8988T (cell line): ENCODE measurements around the gene CGNL1.

ENCODE experiments used
- DNase-seq: peaks from one replicate; pipeline ENCODE4 v3.0.0; 2011

The CGNL1 gene

DNA sequence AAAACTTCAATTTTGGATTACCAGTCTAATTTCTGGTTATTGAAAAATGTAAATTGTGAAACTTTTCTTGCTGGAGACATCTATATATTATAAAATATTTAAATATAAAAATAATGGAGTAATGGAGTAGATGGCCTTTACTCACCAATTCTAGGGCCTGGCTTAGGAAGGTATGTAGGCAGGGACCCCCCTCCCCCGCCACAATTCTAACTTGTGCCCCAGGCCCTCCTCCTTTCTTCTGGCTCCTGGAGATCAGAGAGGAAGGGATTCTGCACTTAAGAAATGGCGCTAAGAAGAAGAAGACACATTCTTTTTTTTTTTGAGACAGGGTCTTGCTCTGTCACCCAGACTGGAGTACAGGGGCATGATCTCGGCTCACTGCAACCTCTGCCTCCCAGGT, 49.5 kb downstream of the CGNL1 start:
- no peak for DNase-seq

DNA sequence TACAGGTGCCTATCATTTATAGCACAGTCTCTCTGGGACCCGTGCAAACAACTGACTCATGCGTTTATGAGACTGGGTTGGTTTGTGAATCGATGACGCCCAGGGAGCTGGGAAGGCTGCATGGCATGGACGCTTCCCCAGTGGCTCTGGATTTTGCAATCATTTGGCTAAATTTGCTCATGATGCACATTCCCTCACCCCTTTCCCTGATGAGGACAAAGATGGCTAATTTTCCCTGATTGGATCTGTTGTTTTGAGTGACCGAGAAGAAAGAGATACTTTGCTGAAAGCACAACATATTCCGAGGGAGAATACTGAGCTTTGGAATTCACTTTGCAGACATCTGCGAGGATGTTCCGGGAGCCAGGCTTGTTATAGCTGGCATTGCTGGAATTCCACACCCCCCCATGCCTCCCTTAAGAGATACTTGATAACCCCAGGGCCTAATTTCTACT, 51.1 kb downstream of the CGNL1 start:
- no peak for DNase-seq

DNA sequence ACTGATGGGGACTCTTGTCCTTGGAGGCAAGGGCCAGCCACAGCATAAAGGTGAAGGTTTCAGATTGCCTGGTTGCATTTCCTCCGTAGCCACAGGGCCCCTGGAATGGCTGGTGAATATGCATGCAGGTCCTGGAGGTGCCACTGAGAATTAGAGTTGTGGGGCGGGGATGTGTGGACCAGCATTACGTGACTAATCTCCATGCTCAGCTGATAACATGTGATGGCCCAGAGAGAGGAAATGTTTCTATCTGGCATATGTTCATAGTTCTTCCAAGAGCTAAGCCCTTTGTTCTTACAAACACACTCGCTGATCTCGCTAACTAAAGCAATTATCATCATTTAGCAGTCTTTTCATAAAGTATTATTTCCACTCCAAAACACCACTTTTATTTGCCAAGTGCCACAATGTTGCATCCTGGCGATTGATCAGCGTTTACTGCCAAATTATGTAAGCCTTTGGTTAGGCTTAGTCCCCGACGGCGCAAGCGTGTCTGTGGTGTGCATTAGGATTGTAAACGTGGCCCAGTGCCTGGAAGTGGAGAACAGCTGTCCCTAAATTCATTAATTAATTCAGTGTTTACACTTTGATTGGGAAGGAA, 55.9 kb downstream of the CGNL1 start:
- no peak for DNase-seq

DNA sequence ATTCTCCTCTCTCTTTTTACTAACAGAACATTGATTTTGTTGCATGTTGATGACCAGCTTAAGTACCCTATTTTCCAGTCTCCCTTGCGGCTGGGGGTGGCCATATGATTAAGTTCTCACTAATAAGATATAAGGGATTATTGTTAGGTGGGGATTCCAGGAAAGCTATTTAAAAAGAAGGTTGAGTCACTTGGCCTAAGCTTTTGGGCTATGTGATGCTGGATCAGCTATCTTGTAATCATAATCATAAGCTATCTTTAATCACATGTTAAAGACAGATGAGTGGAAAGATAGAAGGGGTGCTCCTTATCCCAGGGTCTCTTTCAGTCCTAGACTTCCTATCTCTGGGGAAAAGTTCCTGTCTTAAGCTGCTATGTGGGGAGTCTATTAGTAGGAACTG, 59.9 kb downstream of the CGNL1 start:
- no peak for DNase-seq

DNA sequence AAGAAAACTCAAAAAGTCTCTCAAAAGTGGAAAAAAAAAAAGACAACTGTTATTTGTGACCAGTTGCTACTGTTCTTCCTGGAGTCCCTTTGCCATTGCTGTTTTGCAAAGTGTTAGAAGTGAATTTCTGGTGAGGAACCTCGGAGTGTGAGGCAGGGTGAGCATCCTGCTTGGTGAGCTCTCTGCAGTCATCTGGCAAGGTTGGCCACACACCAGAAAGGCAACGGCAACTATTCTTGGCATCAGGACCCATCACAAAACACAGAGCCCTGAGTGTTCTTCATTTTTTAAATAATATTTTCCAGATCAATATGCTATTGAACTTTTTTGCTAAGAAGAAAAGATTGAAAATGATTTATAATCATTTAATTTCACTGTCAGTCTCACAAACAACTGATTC, 60.7 kb downstream of the CGNL1 start:
- DNase-seq, result no peak

DNA sequence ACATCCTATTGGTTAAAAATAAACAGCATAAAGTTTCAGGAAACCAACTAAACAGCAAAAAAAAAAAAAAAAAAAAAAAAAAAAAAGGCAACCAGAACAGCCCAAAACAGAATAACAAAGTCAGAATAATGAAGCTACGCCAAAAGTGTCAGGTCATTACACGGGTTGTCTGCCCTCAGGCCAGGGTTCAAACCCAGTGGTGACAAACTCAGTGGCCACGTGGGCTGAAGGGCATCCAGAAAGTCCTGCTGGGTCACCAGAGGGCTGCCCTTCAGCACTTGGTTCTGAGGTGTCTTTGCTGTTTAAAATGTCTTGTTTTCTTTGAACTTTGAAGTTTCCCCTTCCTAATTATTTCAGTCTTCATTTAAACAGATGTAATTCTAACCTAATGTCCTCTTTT, 61.3 kb downstream of the CGNL1 start:
- no peak for DNase-seq

DNA sequence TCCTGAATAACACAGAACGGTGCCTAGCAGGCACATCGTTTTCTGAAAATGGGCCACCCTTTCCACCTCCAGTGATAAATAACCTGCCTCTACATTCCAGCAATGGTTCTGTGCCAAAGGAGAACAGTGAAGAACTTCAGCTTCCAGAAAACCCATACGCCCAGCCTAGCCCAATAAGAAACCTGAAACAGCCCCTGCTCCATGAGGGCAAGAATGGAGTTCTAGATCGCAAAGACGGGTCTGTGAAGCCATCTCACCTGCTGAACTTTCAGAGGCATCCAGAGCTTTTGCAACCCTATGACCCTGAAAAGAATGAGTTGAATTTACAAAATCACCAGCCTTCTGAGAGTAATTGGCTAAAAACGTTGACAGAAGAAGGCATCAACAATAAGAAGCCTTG, 61.9 kb downstream of the CGNL1 start:
- no peak for DNase-seq

DNA sequence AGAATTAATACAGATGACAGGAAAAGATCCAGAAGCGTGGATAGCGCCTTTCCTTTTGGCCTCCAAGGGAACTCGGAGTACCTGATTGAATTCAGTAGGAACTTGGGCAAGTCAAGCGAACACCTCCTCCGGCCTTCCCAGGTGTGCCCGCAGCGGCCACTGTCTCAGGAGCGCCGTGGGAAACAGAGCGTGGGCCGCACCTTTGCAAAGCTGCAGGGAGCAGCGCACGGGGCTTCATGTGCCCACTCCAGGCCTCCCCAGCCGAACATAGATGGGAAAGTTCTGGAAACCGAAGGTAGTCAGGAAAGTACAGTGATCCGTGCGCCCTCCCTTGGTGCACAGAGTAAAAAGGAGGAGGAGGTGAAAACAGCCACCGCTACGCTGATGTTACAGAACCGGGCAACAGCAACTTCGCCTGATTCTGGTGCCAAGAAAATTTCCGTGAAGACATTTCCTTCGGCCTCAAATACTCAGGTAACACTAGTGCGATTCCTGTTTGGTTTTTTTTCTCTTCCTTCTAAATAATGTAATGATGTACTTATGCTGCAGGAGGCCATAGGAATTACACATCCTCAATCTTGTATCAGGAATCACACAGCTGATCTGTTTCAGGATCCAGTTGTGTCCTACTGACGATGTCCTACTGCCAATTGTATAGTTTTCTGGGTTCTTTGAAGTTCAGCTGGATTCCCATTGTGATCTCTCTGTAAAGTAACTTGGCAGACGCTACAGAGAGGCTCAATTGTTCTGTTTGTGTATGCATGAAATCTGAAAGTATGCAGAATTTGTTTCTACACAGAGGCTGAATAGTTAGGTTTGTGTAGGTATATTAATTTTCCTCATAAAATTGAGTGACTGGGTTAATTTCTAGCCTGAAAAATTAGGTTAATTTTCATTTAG, 63.1 kb downstream of the CGNL1 start:
- no peak for DNase-seq

DNA sequence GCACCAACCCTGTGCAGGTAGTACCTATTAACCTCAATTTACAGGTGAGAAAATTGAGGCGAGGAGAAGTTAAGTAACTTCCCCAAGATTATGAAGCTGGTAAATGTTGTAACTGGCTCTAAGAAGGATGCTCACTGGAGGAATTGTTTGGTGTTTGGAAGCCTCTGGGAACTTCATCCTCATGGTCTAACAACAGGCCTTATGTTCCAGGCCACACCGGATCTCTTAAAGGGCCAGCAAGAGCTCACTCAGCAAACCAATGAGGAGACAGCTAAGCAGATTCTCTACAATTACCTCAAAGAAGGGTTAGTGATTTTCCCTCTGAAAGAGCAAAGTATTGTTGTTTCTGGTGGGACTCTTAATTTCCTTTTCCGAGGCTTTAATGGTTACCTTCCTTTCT, 63.9 kb downstream of the CGNL1 start:
- no peak for DNase-seq

DNA sequence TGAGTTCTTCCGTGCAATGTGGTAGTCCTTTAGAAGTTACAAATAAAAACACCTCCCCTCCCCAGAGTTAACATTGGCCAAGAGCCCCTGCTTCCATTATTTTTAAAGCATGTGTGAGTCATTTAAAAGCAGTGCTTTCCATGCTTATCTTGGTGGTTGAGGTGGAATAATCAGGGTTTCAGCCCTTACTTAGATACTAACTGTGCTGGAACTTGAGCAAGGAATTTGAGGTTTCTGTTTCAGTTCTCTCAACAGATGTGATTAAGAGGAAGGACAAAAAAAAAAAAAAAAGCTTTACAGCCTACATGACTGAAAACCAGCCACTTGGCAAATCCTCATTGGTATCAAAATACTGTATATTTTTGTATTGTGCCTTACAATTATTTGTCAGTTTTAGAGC, 64.5 kb downstream of the CGNL1 start:
- DNase-seq, result no peak

DNA sequence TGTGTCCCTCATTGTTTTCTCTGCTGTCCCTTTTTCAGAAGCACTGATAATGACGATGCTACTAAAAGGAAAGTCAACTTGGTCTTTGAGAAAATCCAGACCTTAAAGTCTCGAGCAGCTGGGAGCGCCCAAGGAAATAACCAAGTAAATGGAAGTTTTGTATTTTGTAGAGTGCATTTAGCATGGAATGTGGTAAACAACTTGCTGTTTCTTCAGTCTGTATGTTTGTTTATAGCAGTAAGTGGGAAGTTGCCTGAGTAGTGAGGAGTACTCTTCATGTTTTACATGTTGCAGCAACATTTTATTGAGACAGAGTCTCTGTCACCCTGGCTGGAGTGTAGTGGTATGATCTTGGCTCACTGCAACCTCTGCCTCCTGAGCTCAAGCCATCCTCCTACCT, 66.0 kb downstream of the CGNL1 start:
- no peak for DNase-seq

DNA sequence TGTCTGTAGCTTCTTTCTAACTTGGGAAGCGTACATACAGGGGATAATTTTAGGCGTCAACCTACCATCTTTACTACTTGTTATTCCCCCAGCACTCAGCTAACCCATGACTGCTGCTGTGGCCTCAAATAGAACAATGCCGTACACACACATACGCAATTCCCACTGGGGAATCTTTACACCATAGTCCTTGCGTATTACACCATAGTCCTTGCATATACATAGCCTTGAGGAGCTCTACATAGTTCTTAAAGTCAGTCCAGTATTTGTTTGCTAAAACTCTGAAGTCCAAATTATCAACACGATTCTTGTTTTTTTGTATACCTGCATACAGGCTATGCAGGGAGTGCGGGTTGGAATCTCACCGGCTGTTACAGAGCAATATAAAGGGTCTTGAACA, 67.2 kb downstream of the CGNL1 start:
- DNase-seq, result no peak

DNA sequence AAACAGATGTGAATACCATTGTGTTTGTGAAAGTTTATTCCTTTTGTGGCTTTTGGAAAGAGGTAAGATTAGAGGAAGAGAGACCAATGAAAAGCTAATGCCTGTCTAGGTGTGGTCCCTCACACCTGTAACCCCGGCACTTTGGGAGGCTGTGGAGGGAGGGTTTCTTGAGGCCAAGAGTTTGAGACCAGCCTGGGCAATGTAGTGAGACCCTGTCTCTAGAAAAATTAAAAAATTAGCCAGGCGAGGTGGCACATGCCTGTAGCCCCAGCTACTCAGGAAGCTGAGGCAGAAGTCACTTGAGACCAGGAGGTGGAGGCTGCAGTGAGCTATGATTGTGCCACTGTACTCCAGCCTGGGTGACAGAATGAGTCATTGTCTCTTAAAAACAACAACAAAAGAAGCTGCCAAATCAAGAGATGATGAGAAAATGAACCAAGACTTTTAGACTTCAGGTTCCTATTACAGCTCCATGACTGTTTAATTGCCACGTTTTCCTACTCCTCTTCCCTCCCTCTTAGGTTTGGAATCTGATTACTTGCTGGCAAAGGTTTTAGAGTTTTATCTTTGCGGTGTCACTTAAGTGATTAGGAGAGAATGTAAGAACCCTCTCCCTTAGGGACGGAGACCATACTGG, 68.7 kb downstream of the CGNL1 start:
- DNase-seq, result no peak

DNA sequence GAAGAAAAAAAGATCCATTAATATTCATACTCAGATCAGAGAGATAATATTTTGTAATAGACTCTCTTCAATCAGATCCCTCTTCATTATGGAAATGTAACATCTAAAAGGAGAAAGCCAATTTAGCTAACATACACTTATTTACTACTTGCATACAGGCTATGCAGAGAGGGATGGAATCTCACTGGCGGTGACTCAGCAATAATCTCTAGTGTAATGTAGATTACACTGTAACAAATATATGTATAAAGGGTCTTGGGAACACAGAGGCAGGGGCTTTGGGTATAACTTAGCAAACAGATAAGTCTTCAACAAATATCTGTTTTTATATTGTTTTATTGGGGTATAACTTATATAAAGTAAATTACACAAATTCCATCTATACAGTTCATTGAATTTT, 69.6 kb downstream of the CGNL1 start:
- no peak for DNase-seq

DNA sequence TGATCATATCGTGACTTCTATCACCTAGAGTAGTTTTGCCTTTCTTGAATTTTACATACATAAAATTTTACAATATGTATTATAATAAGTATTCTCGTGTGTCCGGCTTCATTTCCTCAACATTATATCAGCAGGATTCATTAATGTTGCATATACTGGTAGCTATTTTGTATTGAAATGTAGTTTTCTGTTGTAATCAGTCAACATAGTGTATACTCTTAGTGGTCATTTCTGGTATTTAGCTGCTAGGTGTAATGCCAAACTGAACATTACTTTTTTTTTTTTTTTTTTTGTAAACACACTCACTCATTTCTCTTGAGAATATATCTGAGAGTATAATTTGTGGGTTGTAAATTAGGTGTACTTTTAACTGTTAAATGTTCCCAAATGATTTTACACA, 70.1 kb downstream of the CGNL1 start:
- DNase-seq, result no peak

DNA sequence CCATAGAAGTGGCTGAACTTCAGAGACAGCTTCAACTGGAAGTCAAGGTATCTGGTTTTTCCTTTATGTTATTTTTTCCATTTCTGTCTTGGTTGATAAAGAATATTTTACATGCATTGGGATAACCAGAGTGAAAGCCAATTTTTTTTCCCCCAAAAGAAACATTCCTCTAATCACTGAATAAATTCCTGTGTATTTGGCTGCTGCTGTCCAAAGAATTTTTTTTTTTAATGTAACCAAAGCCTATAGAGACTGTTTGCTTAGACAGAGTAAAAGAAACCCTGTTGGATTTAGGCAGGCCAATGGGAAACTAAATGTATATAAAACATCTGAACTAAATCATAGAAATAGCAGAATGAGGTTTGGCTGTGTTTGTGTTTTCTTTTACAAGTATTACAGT, 75.2 kb downstream of the CGNL1 start:
- DNase-seq, result no peak

DNA sequence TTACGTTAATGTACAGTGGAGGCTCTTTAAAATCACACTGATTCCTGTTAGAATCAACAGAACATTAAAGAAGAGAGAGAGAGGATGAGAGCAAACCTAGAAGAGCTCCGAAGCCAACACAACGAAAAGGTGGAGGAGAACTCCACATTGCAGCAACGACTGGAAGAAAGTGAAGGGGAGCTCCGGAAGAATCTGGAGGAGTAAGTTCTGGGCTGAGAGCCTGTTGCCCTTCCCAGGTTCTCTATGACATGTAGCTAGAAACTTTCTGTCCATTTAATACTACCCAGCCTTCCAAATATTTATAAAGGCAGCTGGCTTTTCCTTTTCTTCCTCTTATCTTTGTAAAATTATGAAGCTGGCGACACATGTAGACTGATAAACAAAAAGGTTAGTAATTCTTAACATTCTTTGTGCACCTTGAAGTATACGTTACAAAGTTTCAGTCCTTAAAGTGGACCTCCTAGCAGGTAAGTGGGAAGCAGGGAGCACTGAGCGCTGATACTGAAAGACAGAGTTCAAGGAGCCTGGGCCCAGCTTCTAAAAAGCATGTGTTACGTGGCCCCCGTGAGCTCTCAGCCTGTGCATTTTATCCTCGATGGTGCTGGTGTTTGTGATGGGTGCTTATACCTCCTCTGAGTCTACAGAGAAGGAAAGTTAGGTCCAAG, 75.9 kb downstream of the CGNL1 start:
- DNase-seq, result no peak

DNA sequence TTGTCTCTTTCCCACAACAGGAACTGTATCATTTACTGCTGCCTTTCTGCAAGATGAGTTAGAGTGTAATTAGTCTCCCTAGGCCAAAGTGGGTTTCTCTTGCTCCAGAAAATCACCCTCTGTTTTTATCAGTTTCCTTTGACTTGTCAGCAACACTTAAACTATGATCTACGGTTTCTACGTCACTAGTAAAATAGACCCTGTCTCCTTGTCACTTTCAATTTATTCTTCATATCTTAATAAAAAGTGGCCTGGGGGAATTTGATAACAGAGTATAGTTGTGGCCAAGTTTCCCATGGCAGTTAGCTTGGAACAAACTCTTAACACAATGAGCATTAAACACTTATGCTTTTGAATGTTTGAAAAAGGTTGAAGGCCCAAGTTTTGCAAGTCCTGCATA, 79.6 kb downstream of the CGNL1 start:
- no peak for DNase-seq

DNA sequence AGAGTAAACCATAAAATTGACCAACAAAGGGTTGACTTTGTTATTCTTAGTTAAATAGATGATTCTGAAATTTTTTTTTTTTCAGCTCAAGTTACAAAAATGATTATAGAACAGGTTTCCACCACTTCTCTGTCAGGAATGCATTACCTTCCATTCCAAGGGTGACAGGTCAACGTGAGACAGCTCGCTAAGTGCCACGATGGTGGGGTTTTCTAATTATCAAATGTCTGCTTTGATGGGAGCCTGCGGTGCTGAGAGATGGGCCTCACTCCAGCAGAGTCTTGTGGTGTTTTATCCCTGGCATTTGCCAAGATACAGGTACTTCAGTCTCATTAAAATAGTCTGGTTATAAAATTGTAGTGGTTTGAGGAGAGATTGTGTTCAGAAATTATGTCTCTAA, 80.3 kb downstream of the CGNL1 start:
- no peak for DNase-seq

DNA sequence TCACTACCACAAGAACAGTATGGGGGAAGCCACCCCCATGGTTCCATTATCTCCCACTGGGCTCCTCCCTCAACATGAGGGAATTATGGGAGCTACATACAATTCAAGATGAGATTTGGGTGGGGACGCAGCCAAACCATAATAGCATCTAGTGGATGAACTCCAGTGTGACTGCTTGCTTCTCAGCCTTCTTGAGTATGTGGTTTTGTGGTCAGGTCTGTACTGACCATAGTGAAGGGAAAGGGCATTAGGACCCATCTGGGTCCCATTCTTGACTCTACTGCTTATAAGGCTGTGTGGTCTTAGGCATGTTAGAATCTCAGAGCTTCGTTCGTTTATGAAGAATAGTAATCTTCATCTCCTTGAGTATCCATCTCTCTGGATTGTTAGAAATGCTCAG, 81.4 kb downstream of the CGNL1 start:
- DNase-seq, result no peak

DNA sequence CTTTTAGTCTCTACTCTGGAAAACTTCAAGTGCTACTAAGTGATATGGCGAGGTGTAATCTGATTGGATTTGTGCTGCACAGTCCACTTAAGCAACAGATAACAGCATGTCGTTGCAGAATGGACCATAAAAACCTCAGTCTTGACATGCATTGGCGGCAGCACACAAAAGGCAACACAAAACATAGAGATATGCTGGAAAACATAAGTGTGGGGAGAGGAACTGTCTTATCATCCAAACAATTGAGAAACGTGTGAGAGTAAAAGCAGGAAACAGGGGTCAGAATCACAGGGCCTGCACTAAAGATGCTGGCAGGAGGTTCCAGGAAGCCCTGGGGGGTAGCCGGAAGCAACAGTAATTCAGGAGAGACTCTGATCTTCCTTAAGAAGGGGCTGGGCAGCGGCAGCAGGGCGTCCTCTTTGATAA, 82.1 kb downstream of the CGNL1 start:
- no peak for DNase-seq

DNA sequence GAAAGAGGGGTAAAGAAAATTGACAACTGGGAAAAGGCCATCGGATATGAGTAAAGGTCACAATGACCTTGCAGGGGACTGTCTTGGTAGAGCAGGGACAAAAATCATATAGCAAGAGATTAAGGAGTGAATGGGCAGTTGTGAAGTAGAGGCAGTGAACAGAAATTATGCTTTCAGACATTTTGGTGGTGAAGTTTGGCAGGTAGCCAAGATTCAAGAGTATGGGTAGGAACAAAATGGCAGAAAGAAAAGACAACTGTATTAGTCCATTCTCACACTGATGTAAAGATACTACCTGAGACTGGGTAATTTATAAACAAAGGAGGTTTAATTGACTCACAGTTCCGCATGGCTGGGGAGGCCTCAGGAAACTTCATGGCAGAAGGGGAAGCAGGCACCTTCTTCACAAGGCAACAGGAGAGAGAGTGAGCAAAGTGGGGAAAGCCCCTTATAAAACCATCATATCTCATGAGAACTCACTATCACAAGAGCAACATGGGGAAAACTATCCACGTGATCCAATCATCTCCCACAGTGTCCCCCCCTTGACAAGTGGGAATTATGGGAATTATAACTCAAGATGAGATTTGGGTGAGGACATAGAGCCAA, 84.0 kb downstream of the CGNL1 start:
- no peak for DNase-seq

DNA sequence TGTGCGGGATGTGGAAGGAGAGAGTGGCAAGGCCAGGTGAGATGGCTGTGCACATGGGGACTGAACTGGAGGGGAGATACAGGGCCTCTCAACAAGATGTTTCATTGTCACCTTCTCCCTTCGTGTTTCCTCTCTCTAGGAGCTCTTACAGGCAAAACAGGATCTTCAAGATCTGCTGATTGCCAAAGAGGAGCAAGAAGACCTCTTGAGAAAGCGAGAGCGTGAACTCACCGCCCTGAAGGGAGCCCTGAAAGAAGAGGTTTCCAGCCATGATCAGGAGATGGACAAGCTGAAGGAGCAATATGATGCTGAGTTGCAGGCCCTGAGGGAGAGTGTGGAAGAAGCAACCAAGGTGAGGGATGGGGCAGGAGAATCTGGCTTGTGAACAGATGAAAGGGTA, 85.2 kb downstream of the CGNL1 start:
- no peak for DNase-seq
